H9 (cell line): ENCODE data around the gene TSEN15. TPM values are rescaled to one million over a fixed set of nuclear protein-coding genes. Genes with fewer than 3 reads are reported as not detected.
"Not testable (repeated sequence)": the region's sequence is repeated elsewhere in the genome, so short reads cannot be mapped to it uniquely, and the experiment has no call there.

ENCODE experiments used
- DNase-seq: peaks from one replicate; pipeline ENCODE4 v3.0.0-alpha.2; 2017
- H2AFZ ChIP-seq: one replicate; pipeline ENCODE4 v1.6.1; 2013; ENCODE audit warnings: mild to moderate bottlenecking, low read length, control low read depth, moderate library complexity
- H2AK5ac ChIP-seq: 2 replicates; pipeline ENCODE4 v1.6.1; 2013; ENCODE audit warnings: low read length, control low read depth, mixed read lengths; ENCODE audit not compliant: insufficient read length
- H2BK120ac ChIP-seq: one replicate; pipeline ENCODE4 v1.6.1; 2013; ENCODE audit warnings: low read depth, mild to moderate bottlenecking, low read length, control low read depth, inconsistent platforms; ENCODE audit not compliant: poor library complexity, severe bottlenecking
- H2BK12ac ChIP-seq: 2 replicates; pipeline ENCODE4 v1.6.1; 2013; ENCODE audit warnings: low read length, control low read depth, mixed read lengths, low read depth; ENCODE audit not compliant: insufficient read length
- H2BK15ac ChIP-seq: 2 replicates; pipeline ENCODE4 v1.6.1; 2013; ENCODE audit warnings: low read depth, low read length, control low read depth
- H2BK20ac ChIP-seq: one replicate; pipeline ENCODE4 v1.6.1; 2013; ENCODE audit warnings: low read depth, mild to moderate bottlenecking, low read length, control low read depth, inconsistent platforms; ENCODE audit not compliant: poor library complexity, severe bottlenecking
- H2BK5ac ChIP-seq: 2 replicates; pipeline ENCODE4 v1.6.1; 2013; ENCODE audit warnings: low read length, control low read depth, mixed read lengths; ENCODE audit not compliant: insufficient read length
- H3K14ac ChIP-seq: 2 replicates; pipeline ENCODE4 v1.6.1; 2013; ENCODE audit warnings: low read length, control low read depth; ENCODE audit not compliant: insufficient read depth
- H3K18ac ChIP-seq: 2 replicates; pipeline ENCODE4 v1.6.1; 2013; ENCODE audit warnings: low read depth, mild to moderate bottlenecking, mixed read lengths, low read length, control low read depth; ENCODE audit not compliant: insufficient read length
- H3K23ac ChIP-seq: 2 replicates; pipeline ENCODE4 v1.6.1; 2013; ENCODE audit warnings: low read length, control low read depth, mixed read lengths, low read depth; ENCODE audit not compliant: insufficient read length
- H3K23me2 ChIP-seq: 2 replicates; pipeline ENCODE4 v1.6.1; 2013; ENCODE audit warnings: low read depth, mild to moderate bottlenecking, mixed read lengths, low read length, control low read depth; ENCODE audit not compliant: insufficient read length, poor library complexity, severe bottlenecking
- H3K27ac ChIP-seq: 2 replicates; pipeline ENCODE4 v1.5.1; 2013; ENCODE audit warnings: low read length, control low read depth, mixed read lengths, low read depth; ENCODE audit not compliant: insufficient read length
- H3K27me3 ChIP-seq: 2 replicates; pipeline ENCODE4 v1.6.1; 2013; ENCODE audit warnings: low read length, control low read depth, inconsistent platforms; ENCODE audit not compliant: insufficient read depth
- H3K4ac ChIP-seq: 2 replicates; pipeline ENCODE4 v1.6.1; 2013; ENCODE audit warnings: low read depth, mild to moderate bottlenecking, control low read depth, inconsistent platforms, low read length, moderate library complexity
- H3K4me1 ChIP-seq: 2 replicates; pipeline ENCODE4 v1.6.1; 2013; ENCODE audit warnings: low read length, control low read depth, inconsistent platforms; ENCODE audit not compliant: insufficient read depth
- H3K4me2 ChIP-seq: 2 replicates; pipeline ENCODE4 v1.6.1; 2013; ENCODE audit warnings: low read length, control low read depth, mixed read lengths; ENCODE audit not compliant: insufficient read length, insufficient read depth
- H3K56ac ChIP-seq: 2 replicates; pipeline ENCODE4 v1.6.1; 2013; ENCODE audit warnings: low read depth, mild to moderate bottlenecking, mixed read lengths, low read length, control low read depth; ENCODE audit not compliant: insufficient read length
- H3K79me1 ChIP-seq: 2 replicates; pipeline ENCODE4 v1.6.1; 2013; ENCODE audit warnings: low read depth, mild to moderate bottlenecking, moderate library complexity, low read length, control low read depth, inconsistent platforms; ENCODE audit not compliant: insufficient read depth, poor library complexity, severe bottlenecking
- H3K79me2 ChIP-seq: 2 replicates; pipeline ENCODE4 v1.6.1; 2013; ENCODE audit warnings: low read length, control low read depth, inconsistent platforms; ENCODE audit not compliant: insufficient read depth
- H3K9ac ChIP-seq: 2 replicates; pipeline ENCODE4 v1.6.1; 2013; ENCODE audit warnings: low read length, control low read depth, mixed read lengths; ENCODE audit not compliant: insufficient read length; ENCODE audit errors: extremely low read depth
- H3K9me3 ChIP-seq: one replicate; pipeline ENCODE4 v1.6.1; 2013; ENCODE audit warnings: low read depth, low read length, inconsistent platforms; ENCODE audit not compliant: control insufficient read depth
- H3T11ph ChIP-seq: one replicate; pipeline ENCODE4 v1.6.1; 2013; ENCODE audit warnings: mild to moderate bottlenecking, low read length, control low read depth, inconsistent platforms
- H4K20me1 ChIP-seq: one replicate; pipeline ENCODE4 v1.6.1; 2013; ENCODE audit not compliant: control insufficient read depth, insufficient read length, insufficient read depth
- H4K5ac ChIP-seq: 2 replicates; pipeline ENCODE4 v1.6.1; 2013; ENCODE audit warnings: low read depth, mild to moderate bottlenecking, mixed read lengths, low read length, control low read depth; ENCODE audit not compliant: insufficient read length
- H4K8ac ChIP-seq: replicated peaks from 2 replicates; pipeline ENCODE4 v1.6.1; 2013; ENCODE audit warnings: low read length, control low read depth, mixed read lengths, low read depth; ENCODE audit not compliant: insufficient read length
- H4K91ac ChIP-seq: 2 replicates; pipeline ENCODE4 v1.6.1; 2013; ENCODE audit warnings: low read depth, mild to moderate bottlenecking, moderate library complexity, mixed read lengths, low read length, control low read depth; ENCODE audit not compliant: insufficient read length
- H3K27ac Mint-ChIP-seq, 3 experiments: 2 replicates in 2 of 3; 3 replicates in 1 of 3; pipeline ENCODE4 v1.8.0; 2020 to 2021; ENCODE audit warnings: mixed read lengths in 3 of 3, mild to moderate bottlenecking in 1 of 3, moderate library complexity in 1 of 3
- H3K27me3 Mint-ChIP-seq: 2 replicates; pipeline ENCODE4 v1.8.0; 2021; ENCODE audit warnings: low read depth, mild to moderate bottlenecking, moderate library complexity, mixed read lengths
- H3K36me3 Mint-ChIP-seq, 3 experiments: 2 replicates in 2 of 3; 3 replicates in 1 of 3; pipeline ENCODE4 v1.8.0; 2020 to 2021; ENCODE audit warnings: low read depth in 3 of 3, mixed read lengths in 3 of 3; ENCODE audit not compliant: insufficient read depth in 1 of 3
- H3K4me1 Mint-ChIP-seq, 2 experiments: 2 replicates each; pipeline ENCODE4 v1.8.0; 2020; ENCODE audit warnings: mixed read lengths in 2 of 2
- H3K4me3 Mint-ChIP-seq, 2 experiments: 2 replicates in 1 of 2; 3 replicates in 1 of 2; pipeline ENCODE4 v1.8.0; 2020 to 2021; ENCODE audit warnings: mild to moderate bottlenecking in 2 of 2, mixed read lengths in 2 of 2, moderate library complexity in 1 of 2
- H3K9me3 Mint-ChIP-seq, 2 experiments: 2 replicates in 1 of 2; 3 replicates in 1 of 2; pipeline ENCODE4 v1.8.0; 2020; ENCODE audit warnings: mild to moderate bottlenecking in 2 of 2, mixed read lengths in 2 of 2, moderate library complexity in 1 of 2
- WGBS: extraction: QIAGEN DNeasy Blood & Tissue Kit; methylation state at CpG from one replicate; pipeline ENCODE4 v1.1.7; 2013; ENCODE audit warnings: missing lambda C conversion rate, low lambda C conversion rate, mixed read lengths; ENCODE audit not compliant: insufficient read length; ENCODE audit errors: extremely low coverage; 5-methylcytosine and 5-hydroxymethylcytosine counted together
- total RNA-seq: library from RNA; stranded (reverse); gene quantifications from 2 replicates; pipeline ENCODE4 v1.2.1, GENCODE V29; 2021
- TF ChIP-seq, protein P1 (sequence below): fragments of 200-600 bp; sonication (generic); conservative IDR thresholded peaks from 3 replicates; pipeline ENCODE4 v1.8.0; 2021; ENCODE audit warnings: antibody characterized with exemption, mild to moderate bottlenecking

The TSEN15 gene
- total RNA-seq, 1 experiment from 2014 or later: 21.9 TPM

DNA sequence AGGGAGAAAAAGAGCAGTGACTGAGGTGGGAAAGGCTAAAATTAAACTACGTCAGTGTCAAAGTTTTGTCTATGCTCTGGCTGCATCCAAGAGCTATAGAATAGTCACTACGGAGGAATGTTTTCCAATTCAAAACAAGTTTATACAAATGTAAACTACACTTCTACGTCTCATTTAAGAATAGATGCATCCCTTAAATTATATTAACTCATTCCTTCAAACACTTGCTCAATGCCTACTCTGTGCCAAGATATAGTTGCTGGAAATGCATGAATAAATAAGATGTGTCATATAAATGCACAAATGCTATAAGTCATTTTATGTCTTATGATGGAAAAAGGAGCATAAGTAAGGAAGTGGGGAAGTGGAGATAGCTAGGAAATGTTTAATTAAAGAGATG is 9.8 kb upstream of the TSEN15 start:
- Histone ChIP-seq H4K8ac (no peak overlapping the region), H3K23ac (no peak overlapping the region), H3K18ac (no peak overlapping the region), H3K4me1 (no peaks in the 10 kb centered on the region; the same call in 1 of the 2 replicates), H2BK120ac (no peak overlapping the region), H2BK5ac (no peak overlapping the region), H2BK12ac (no peak overlapping the region), H4K5ac (no peak overlapping the region), H3K79me2 (no peaks in the 10 kb centered on the region), H3K9me3 (no peaks in the 10 kb centered on the region), H3K4me2 (no peak overlapping the region), H2BK20ac (no peak overlapping the region), H3K4ac (no peak overlapping the region), H2AK5ac (no peak overlapping the region), H3K79me1 (no peaks in the 10 kb centered on the region), H3K27ac (no peak overlapping the region), H3K14ac (no peak overlapping the region), H2AFZ (no peak overlapping the region), H2BK15ac (no peak overlapping the region), H3K9ac (no peak overlapping the region), H3K27me3 (peaks cover 6% of the 10 kb centered on the region; the same call in 1 of the 2 replicates), H3K56ac (no peak overlapping the region), H4K91ac (no peak overlapping the region), H3T11ph (no peak overlapping the region), H3K23me2 (peaks cover 9% of the 10 kb centered on the region), H4K20me1 (no peaks in the 10 kb centered on the region)
- Mint-ChIP-seq H3K27me3 (peaks cover 37% of the 10 kb centered on the region), H3K36me3 (no peaks in the 10 kb centered on the region; a peak in 1 of 7 replicates), H3K4me1 (peaks cover 11 to 17% of the 10 kb centered on the region in 2 experiments), H3K9me3 (no peaks in the 10 kb centered on the region; a peak in 1 of 5 replicates), H3K4me3 (no peak overlapping the region), H3K27ac (no peak overlapping the region)
- no peak for DNase-seq
- no CpG with 5 or more reads among the region's 3 CpGs for WGBS
- TF ChIP-seq, protein P1, sequence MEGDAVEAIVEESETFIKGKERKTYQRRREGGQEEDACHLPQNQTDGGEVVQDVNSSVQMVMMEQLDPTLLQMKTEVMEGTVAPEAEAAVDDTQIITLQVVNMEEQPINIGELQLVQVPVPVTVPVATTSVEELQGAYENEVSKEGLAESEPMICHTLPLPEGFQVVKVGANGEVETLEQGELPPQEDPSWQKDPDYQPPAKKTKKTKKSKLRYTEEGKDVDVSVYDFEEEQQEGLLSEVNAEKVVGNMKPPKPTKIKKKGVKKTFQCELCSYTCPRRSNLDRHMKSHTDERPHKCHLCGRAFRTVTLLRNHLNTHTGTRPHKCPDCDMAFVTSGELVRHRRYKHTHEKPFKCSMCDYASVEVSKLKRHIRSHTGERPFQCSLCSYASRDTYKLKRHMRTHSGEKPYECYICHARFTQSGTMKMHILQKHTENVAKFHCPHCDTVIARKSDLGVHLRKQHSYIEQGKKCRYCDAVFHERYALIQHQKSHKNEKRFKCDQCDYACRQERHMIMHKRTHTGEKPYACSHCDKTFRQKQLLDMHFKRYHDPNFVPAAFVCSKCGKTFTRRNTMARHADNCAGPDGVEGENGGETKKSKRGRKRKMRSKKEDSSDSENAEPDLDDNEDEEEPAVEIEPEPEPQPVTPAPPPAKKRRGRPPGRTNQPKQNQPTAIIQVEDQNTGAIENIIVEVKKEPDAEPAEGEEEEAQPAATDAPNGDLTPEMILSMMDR: no peak

DNA sequence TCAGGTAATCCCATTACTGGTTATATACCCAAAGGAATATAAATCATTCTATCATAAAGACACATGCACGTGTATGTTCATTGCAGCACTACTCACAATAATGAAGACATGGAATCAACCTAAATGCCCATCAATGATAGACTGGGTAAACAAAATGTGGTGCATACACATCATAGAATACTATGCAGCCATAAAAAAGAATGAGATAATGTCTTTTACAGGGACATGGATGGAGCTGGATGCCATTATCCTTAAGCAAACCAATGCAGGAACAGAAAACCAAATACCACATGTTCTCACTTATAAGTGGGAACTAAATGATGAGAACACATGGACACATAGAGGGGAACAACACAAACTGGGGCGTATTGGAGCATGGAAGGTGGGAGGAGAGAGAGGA is 8.2 kb upstream of the TSEN15 start:
- WGBS: no CpG with 5 or more reads among the region's 2 CpGs
- H3K9me3 Mint-ChIP-seq, H4K20me1 ChIP-seq, H3K27ac ChIP-seq, H3K79me2 ChIP-seq, H3T11ph ChIP-seq, H3K4me3 Mint-ChIP-seq, H3K18ac ChIP-seq, H3K9ac ChIP-seq, H2BK20ac ChIP-seq, H3K4ac ChIP-seq, H3K27ac Mint-ChIP-seq, H3K36me3 Mint-ChIP-seq, H3K56ac ChIP-seq, H3K9me3 ChIP-seq, H4K5ac ChIP-seq, DNase-seq, H2AFZ ChIP-seq, H4K91ac ChIP-seq, H2BK120ac ChIP-seq, H3K23ac ChIP-seq, H3K27me3 ChIP-seq, H4K8ac ChIP-seq, H2BK15ac ChIP-seq, H2BK5ac ChIP-seq, H3K79me1 ChIP-seq, H2BK12ac ChIP-seq, H3K23me2 ChIP-seq, H3K4me1 ChIP-seq, H3K4me2 ChIP-seq, H2AK5ac ChIP-seq, H3K14ac ChIP-seq: not testable (repeated sequence)
- peaks cover 24% of the 10 kb centered on the region for H3K27me3 Mint-ChIP-seq
- peaks cover 15 to 24% of the 10 kb centered on the region in 2 experiments for H3K4me1 Mint-ChIP-seq
